Heart left ventricle (tissue), 16 donors: ENCODE results near the gene EXOC1L. TPM values are rescaled to one million over a fixed set of nuclear protein-coding genes. Genes with fewer than 3 reads are reported as not detected.

ENCODE experiments used
- ATAC-seq, 4 donors: fragments of 200-7000 bp; cut with Tn5 transposase; one replicate each; pipeline ENCODE4 v1.9.1; 2020 to 2022; ENCODE audit warnings: moderate library complexity in 4 of 4, mild to moderate bottlenecking in 3 of 4, moderate number of reproducible peaks in 1 of 4
- DNase-seq, 5 donors: peaks; one replicate each; pipeline ENCODE4 v3.0.0-alpha.2; 2020
- H3K27ac ChIP-seq, 12 donors: fragments of 200-600 bp; sonication (generic) in 4 of 12; one replicate each; pipeline versions ENCODE4 v1.5.0 to v1.8.0; 2016 to 2022; ENCODE audit warnings: mild to moderate bottlenecking in 2 of 12
- H3K27me3 ChIP-seq, 9 donors: fragments of 200-600 bp; sonication (generic) in 2 of 9; one replicate each; pipeline versions ENCODE4 v1.5.1 to v1.8.0; 2016 to 2022; ENCODE audit warnings: mild to moderate bottlenecking in 3 of 9
- H3K36me3 ChIP-seq, 9 donors: fragments of 200-600 bp; sonication (generic) in 2 of 9; one replicate each; pipeline versions ENCODE4 v1.5.0 to v1.8.0; 2018 to 2022; ENCODE audit warnings: mild to moderate bottlenecking in 2 of 9
- H3K4me1 ChIP-seq, 12 donors: fragments of 200-600 bp; sonication (generic) in 4 of 12; one replicate each; pipeline versions ENCODE4 v1.5.0 to v1.8.0; 2016 to 2022; ENCODE audit warnings: mild to moderate bottlenecking in 3 of 12
- H3K4me3 ChIP-seq, 12 donors: fragments of 200-600 bp; sonication (generic) in 4 of 12; one replicate each; pipeline versions ENCODE4 v1.5.0 to v1.8.0; 2017 to 2022; ENCODE audit warnings: mild to moderate bottlenecking in 9 of 12, moderate library complexity in 4 of 12
- H3K9me3 ChIP-seq, 12 donors: fragments of 200-600 bp; sonication (generic) in 4 of 12; one replicate each; pipeline versions ENCODE4 v1.5.0 to v1.8.0; 2016 to 2022; ENCODE audit warnings: mild to moderate bottlenecking in 1 of 12
- CTCF ChIP-seq, 12 donors: fragments of 200-600 bp; sonication (generic) in 4 of 12; IDR thresholded peaks; one replicate each; pipeline versions ENCODE4 v1.5.0 to v1.8.0; 2018 to 2022; ENCODE audit warnings: antibody characterized with exemption in 12 of 12, mild to moderate bottlenecking in 5 of 12
- POLR2A ChIP-seq, 2 donors: fragments of 450-650 bp; IDR thresholded peaks; one replicate each; pipeline ENCODE4 v1.6.1; 2017; ENCODE audit warnings: antibody characterized with exemption in 2 of 2, mild to moderate bottlenecking in 2 of 2, moderate library complexity in 2 of 2
- WGBS, 4 donors: extraction: QIAGEN DNeasy Blood & Tissue Kit in 2 of 4; methylation state at CpG; one replicate each; pipeline versions ENCODE4 v1.1.5 to v1.1.7; 2013 to 2018; 5-methylcytosine and 5-hydroxymethylcytosine counted together
- intact Hi-C, 10 donors: fragments of 100-400 bp; cut with DNase I; formaldehyde crosslinking; loops; one replicate each; pipeline versions ENCODE4 v1.11.1 to v1.14.2; 2022
- polyA plus RNA-seq, 2 donors: library from polyadenylated mRNA; stranded (reverse); fragments of 200-250 nt; gene quantifications; one replicate each; pipeline ENCODE4 v1.2.3, GENCODE V29; 2013
- total RNA-seq, 9 donors: library from RNA; depleted of rRNA in 2 of 9; stranded (reverse); fragments of >200 nt in 2 of 9; fragmentation: NEBNext Ultra II Directional in 3 of 9; extraction: Animal tissue kit (Norgen Biotek cat#: 25700) in 3 of 9; gene quantifications; one replicate each; pipeline versions ENCODE4 v1.1.0 to v1.2.4, GENCODE V29; 2016 to 2023
- donor health status: ischemic (EF 13 %, LVEDD 7.1; RV severe dilation, severe dysfunction).
- donor health status: healthy with polysubstance abuse.
- donor health status: DM: no; HTN: yes; CAD: no.
- donor health status: DM: no; HTN: no; CAD: no.
- donor health status: ischemic (EF 25% LVEDD 6.9; RV normal size, moderate dysfunction).
- donor health status: ischemic (EF 25% LVEDD 5.7; RV mildly dilated, moderate dysfunction).
- donor health status: healthy.
- donor health status: DM: yes; HTN: yes; CAD: no.
- donor health status: ischemic (EF 35%, LVEDD 5.7; RV mildly dilated, moderate dysfunction).
- donor health status: nonischemic (EF 11% LVEDD 7.7; RV severe dilation, severe dysfunction).
- donor health status: DM: yes; HTN: yes; CAD: no.
- donor health status: PGD.
- donor health status: ischemic (EF 29% LVEDD 5.4; RV normal size, mild dysfunction).
- donor health status: nonischemic (EF 23%, LVEDD 6.1; RV moderate dilation, normal function).

Gene EXOC1L
- total and polyA plus RNA-seq, 11 donors: not detected

GRCh38 chr4:55854129-55854528, 34.5 kb downstream of the EXOC1L start:
- Histone ChIP-seq H3K9me3 (no peaks in the 10 kb centered on the region), H3K4me1 (peaks cover 3 to 30% (median 18%) of the 10 kb centered on the region in 12 donors), H3K27me3 (no peaks in the 10 kb centered on the region), H3K27ac (peak overlapping the region; percentile 64 to 92 (median 87)), H3K4me3 (peak overlapping the region; percentile 55 to 98 (median 91)), H3K36me3 (peaks cover 0 to 11% (median 10%) of the 10 kb centered on the region in 9 donors)
- 12 to 16% (median 15%) methylated on average over 7 of the region's 7 CpGs for WGBS, 4 donors
- ATAC-seq (peak in 1 of 4 donors; percentile 41), DNase-seq (no peak)
- intact Hi-C loops: loop anchor here in 8 of 10 donors (5.0 to 10.0 kb wide), 5 partner anchors 93 to 509 kb away; partner anchors contain the start of genes CLOCK (in 6 of the 8), CEP135 (in 2 of the 8) and SRD5A3 (in 2 of the 8)
- TF ChIP-seq CTCF (IDR thresholded peaks at IDR 0.05) (no peak), POLR2A (IDR thresholded peaks at IDR 0.05) (no peak)

- no peak for TF ChIP-seq CTCF (IDR thresholded peaks at IDR 0.05)
- TF ChIP-seq POLR2A (IDR thresholded peaks at IDR 0.05): no peak
- intact Hi-C loops: loop anchor here in 6 of 10 donors (10.0 kb wide), 3 partner anchors 313 to 513 kb away; partner anchors contain the start of genes CLOCK (in 4 of the 6) and SRD5A3 (in 2 of the 6)
- WGBS, 4 donors: 91 to 97% (median 94%) methylated on average over 1 of the region's 1 CpG
- no peak overlapping the region for H3K27ac ChIP-seq
- peaks cover 0 to 44% (median 37%) of the 10 kb centered on the region in 9 donors for H3K36me3 ChIP-seq
- no peak overlapping the region for H3K4me3 ChIP-seq
- ATAC-seq (no peak), DNase-seq (no peak)
- no peaks in the 10 kb centered on the region for H3K9me3 ChIP-seq
- H3K4me1 ChIP-seq: peaks cover 3 to 26% (median 18%) of the 10 kb centered on the region in 12 donors
- no peaks in the 10 kb centered on the region for H3K27me3 ChIP-seq
Observed at GRCh38 chr4:55857586-55857985, 38.0 kb downstream of the EXOC1L start.

GRCh38 chr4:55859711-55860110, 40.1 kb downstream of the EXOC1L start:
- Histone ChIP-seq H3K36me3 (peaks cover 0 to 66% (median 55%) of the 10 kb centered on the region in 9 donors), H3K4me3 (no peak overlapping the region), H3K4me1 (peaks cover 0 to 14% (median 8%) of the 10 kb centered on the region in 12 donors), H3K9me3 (no peaks in the 10 kb centered on the region), H3K27ac (no peak overlapping the region), H3K27me3 (no peaks in the 10 kb centered on the region)
- 70 to 97% (median 85%) methylated on average over 2 of the region's 2 CpGs for WGBS, 4 donors
- TF ChIP-seq CTCF (IDR thresholded peaks at IDR 0.05): no peak
- TF ChIP-seq POLR2A (IDR thresholded peaks at IDR 0.05): no peak
- intact Hi-C loops: loop anchor here (5.0 to 10.0 kb wide), 6 partner anchors 312 to 885 kb away; partner anchors contain the start of genes CLOCK (in 7 of the 10) and SRD5A3 (in 4 of the 10)
- no peak for ATAC-seq
- DNase-seq: no peak

GRCh38 chr4:55864577-55865223, 45.1 kb downstream of the EXOC1L start:
- Histone ChIP-seq H3K36me3 (peaks cover 0 to 75% (median 65%) of the 10 kb centered on the region in 9 donors), H3K4me3 (no peak overlapping the region), H3K27me3 (no peaks in the 10 kb centered on the region), H3K9me3 (no peaks in the 10 kb centered on the region), H3K27ac (peak overlapping the region in 1 of 12 donors; percentile 76), H3K4me1 (peaks cover 0 to 30% (median 15%) of the 10 kb centered on the region in 12 donors)
- DNase-seq: no peak
- intact Hi-C loops: loop anchor here in 5 of 10 donors (5.0 to 10.0 kb wide), 6 partner anchors 317 to 890 kb away; partner anchors contain the start of genes CLOCK (in 3 of the 5) and SRD5A3 (in 2 of the 5)
- TF ChIP-seq POLR2A (IDR thresholded peaks at IDR 0.05): no peak
- no peak for TF ChIP-seq CTCF (IDR thresholded peaks at IDR 0.05)
- 91 to 99% (median 94%) methylated on average over 1 of the region's 1 CpG for WGBS, 4 donors
- ATAC-seq: no peak
